NB4 (cell line): ENCODE measurements around the gene CASQ2.

Experiments used
- MYC ChIP-seq: IDR thresholded peaks from 2 replicates; pipeline ENCODE4 v1.6.1; 2011; ENCODE audit warnings: low read depth, low read length
- POLR2A ChIP-seq: IDR thresholded peaks from 2 replicates; pipeline ENCODE4 v1.6.1; 2011; ENCODE audit warnings: mild to moderate bottlenecking; ENCODE audit not compliant: insufficient read length; ENCODE audit errors: extremely low read depth
- TF ChIP-seq, protein P1 (sequence below): IDR thresholded peaks from one replicate; pipeline ENCODE4 v1.5.1; 2012; ENCODE audit warnings: low read depth, low read length
- TF ChIP-seq, protein P2 (sequence below): IDR thresholded peaks from 2 replicates; pipeline ENCODE4 v1.6.1; 2011; ENCODE audit warnings: low read depth, low read length

DNA sequence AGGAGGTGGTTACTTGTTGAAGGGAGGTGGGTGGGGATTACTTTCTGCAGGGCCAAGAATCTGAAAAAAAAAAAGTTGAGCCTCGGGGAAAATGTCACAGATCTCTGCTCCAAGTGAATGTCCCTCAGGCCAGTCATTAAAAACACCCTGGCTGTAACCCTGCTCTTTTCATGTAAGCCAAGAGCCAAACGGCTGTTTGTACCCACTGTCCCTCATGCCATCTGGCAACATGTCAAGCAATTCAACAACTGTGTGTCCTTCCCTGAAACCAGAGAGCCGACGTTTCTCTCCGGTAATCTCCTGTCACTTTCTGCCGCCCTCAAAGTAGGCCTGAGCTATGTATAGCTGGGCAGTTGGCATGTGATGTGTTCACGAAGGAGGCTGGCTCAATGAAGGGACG lies 14.7 kb downstream of the CASQ2 start:
- TF ChIP-seq, protein P1, sequence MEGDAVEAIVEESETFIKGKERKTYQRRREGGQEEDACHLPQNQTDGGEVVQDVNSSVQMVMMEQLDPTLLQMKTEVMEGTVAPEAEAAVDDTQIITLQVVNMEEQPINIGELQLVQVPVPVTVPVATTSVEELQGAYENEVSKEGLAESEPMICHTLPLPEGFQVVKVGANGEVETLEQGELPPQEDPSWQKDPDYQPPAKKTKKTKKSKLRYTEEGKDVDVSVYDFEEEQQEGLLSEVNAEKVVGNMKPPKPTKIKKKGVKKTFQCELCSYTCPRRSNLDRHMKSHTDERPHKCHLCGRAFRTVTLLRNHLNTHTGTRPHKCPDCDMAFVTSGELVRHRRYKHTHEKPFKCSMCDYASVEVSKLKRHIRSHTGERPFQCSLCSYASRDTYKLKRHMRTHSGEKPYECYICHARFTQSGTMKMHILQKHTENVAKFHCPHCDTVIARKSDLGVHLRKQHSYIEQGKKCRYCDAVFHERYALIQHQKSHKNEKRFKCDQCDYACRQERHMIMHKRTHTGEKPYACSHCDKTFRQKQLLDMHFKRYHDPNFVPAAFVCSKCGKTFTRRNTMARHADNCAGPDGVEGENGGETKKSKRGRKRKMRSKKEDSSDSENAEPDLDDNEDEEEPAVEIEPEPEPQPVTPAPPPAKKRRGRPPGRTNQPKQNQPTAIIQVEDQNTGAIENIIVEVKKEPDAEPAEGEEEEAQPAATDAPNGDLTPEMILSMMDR: no peak
- TF ChIP-seq POLR2A (no peak), MYC (no peak)
- TF ChIP-seq, protein P2, sequence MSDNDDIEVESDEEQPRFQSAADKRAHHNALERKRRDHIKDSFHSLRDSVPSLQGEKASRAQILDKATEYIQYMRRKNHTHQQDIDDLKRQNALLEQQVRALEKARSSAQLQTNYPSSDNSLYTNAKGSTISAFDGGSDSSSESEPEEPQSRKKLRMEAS: no peak
